ENCODE measurements around the gene MGAT2.
A peak's percentile ranks its signal among the peaks of the same experiment; 100 is the strongest.

The MGAT2 gene
- 73.4 to 163 (median 94.9) reads per million in 17 experiments for total RNA-seq

DNA sequence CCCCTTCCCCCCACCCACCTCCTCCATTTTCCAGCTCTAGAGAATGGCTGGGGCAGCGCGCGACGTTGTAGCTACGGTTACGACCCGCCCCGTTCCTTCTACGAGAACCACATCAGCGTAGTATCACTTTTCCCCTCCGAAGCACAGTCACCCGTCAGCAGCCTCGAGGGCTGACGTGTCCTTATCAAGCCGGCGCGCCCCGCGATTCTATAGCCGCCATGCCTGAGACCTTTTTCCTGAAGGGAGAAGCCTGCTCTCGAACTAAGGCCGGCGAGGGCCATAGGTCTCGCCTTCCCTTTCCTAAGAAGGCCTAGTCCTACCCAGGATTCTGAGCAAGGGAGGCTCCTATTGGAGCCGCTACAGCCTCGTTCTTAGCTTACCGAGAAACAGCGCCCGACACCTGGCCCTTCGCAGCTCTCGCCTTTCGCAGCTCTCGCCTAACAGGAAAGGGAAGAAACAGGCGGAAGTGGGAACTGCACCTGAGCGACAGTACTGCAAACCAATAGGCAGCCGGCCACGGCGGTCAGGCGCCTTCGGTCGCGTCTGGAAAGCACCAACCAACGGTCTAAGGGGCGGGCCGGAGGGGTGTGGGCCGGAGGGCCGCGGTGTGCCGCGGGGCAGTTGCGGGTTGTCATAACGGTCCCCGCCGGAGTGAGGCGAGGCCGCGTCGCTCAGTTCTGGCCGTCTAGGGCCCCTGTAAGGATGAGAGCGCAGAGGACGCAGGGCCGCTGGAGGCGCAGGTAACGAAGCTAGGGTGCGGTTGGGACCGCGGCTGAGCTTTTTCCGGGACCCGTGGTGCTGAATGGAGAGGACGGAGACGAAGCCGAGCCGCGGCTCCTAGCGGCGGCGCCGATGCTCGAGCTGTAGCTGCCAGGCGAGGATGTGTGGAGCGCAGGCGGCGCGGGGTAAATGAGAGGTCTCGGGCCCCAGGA is at the start of gene MGAT2, which contains the start of gene RPL36AL:
MGAT2 (plus strand) TSS at position 618 of the 932 bp plus-strand sequence. CDS start 470 bp downstream, outside the sequence.
RPL36AL (minus strand) TSS at position 445 of the 932 bp plus-strand sequence. CDS start 1,522 bp downstream, outside the sequence.
- peak; percentile 98 to 99 (median 99) for DNase-seq

DNA sequence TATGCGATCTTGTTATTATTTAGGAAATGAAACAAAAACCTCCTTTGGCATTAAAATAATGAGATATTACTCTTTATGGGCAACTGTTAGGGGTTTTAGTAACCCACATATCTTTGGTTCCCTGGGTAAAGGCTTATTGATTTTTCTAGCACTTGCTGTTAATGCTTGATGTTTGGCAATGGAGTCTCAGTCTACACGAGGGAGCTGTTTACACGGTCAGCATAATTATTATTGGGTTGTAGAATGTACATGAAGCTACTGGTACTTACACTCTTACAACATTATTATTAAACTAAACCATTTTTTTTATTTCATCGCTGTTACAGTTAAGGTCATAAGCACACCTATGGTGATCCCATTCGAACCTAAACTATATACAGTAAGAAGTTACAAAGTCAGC is 46.6 kb upstream of the MGAT2 start:
- DNase-seq = no peak

DNA sequence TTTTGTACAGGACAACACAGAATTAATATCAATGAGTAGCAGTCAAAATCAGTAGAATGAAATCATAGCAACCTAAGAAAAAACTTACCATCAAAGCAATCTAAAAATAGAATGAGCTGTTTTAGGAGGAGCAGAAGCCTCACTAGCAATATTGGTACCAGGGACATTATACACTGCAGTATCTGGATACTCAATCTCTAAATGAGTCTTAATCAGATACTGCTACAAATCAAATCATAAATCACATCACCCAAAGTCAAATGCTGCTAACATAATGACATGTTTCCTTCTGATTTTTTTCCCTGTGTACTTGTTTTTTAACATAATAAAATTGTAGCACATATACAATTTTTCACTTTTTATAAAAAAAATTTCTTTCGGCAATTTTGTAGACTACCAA is 42.5 kb upstream of the MGAT2 start:
- no peak for DNase-seq

DNA sequence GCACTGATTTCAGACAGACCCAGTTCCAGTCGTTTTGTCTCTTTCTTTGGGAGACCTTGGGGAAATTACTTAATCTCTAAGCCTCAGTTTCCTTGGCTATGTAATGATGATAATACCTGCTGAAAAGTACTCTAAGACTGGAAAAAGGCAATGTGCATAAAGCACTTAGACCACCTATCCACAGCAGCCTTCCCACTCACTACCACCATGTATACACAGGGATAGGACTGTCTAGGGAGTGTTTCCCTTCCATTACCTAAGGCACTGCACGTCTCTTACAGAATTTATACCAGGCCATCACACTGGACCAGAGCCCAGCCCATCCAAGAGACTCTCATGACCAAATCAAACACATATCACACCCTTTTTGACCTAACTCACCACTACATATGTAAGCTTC is 40.8 kb upstream of the MGAT2 start:
- DNase-seq = no peak

DNA sequence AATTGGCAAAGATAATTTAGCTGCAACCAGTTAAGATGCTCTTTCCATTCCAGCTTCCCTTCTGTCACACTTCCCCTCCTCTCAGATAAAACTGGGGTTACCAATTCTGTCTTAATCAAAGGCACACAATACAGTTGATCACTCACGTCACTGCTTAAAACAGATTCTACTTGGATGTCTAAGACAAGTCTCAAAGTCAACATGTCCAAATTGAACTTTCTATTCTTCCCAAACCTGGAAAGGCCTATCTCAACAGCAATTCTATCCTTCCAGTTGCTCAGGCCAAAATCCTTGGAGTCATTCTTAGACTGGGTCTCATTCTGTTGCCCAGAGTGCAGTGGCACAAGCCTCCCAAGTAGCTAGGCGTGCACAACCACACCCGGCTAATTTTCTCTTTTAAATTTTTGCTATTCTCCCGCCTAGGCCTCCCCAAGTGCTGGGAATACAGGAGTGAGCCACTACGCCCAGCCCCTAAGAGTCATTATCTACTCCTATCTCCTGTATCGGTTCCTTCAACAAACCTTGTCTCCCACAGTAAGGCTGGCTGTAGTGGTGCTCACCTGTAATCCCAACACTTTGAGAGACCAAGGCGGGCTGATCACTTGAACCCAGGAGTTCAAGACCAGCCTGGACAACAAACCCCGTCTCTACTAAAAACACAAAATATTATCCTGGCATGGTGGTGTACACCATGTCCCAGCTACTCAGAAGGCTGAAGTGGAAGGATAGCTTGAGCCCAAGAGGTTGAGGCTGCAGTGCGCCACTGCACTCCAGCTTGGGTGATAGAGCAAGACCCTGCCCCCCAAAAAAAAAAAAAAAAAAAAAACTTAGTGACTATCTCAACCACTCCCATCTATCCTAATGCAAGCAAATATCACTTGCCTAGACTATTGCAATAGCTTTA is 39.1 kb upstream of the MGAT2 start:
- no peak for DNase-seq

DNA sequence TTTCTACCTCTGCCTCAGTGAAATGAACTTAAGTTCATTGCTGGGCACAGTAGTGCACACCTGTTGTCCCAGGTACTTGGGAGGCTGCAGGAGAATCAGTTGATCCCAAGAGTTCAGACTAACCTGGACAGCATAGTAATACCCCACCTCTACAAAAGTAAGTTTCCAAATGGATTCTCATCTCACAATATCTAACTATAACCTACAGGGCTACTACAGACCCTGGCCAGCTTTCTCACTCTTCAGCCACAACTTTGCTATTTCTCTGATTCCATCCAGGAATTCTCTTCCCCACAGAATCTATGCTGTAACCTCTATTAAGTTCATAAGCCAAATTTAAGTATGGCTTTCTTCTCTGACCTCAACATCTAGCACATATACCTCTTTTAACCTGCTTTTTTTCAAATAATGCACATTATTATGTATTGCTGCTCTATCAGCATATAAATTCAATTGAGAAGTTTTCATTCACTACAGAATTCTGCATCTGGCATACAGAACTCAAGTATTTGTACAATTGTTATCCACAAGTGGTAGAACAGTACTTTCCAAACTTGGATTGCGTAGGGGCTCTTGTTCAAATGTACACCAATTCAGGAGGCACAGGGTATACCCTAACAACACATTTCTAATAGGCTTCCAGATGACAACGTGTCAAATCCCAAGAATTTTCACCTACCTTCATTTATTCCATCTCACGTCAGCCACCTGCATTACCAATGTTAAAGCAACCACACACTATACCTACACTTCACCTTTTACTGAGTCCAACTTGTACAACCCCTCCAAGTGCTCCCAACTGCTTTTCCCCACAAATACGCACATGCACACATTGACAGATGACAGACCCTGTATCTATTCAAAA is 38.3 kb upstream of the MGAT2 start:
- DNase-seq = no peak

DNA sequence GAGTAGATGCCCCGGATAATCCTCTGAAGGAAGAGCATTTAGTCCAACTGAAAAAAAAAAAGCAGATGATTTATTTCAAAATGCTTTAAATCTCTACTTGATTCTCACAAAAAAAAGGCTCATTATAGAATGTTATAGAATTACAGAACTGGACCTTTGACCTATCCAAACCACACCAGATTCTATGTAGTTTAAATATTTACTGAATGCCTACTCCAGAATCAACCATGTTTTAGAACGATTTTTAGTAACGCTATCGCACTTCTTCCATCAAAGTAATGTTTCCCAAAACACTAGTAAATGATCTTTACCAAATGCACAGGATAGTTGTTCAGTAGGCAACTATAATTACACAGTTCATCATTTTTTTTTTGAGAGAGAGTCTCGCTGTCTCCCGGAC is 37.0 kb upstream of the MGAT2 start:
- no peak for DNase-seq

DNA sequence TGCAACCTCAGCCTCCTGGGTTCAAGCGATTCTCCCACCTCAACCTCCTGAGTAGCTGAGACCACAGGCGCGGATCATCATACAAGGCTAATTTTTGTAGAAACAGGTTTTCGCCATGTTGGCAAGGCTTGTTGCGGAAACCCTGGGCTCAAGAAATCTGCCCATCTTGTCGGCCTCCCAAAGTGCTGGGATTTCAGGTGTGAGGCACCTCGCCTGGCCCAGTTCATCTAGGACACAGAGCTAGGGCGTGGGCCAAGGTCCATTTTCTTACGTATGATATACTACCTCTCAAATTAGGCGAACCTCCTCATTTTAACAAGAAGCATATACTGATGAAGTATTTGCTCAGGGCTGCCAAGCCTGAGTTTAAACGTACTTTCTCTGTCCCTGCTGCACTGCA is 36.5 kb upstream of the MGAT2 start:
- DNase-seq = no peak

DNA sequence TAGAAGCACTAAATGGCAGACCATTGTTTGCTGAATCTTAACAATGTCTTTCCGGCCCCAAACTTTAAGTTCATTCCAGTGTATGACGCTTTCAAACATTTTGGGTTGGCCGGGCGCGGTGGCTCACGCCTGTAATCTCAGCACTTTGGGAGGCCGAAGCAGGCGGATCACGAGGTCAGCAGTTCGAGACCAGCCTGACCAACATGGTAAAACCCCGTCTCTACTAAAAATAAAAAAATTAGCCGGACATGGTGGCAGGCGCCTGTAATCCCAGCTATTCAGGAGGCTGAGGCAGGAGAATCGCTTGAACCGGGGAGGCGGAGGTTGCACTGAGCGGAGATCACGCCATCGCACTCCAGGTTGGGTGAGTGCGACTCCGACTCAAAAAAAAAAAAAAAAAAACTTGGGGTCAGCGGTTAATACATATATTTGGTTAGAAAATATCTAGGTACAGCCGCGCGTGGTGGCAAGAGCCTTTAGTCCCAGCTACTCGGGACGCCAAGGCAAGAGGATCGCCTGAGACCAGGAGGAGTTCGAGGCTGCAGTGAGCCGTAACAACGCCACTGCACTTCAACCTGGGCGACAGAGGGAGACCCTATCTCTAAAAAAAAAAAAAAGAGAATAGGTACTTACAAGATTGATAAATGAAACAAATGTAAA is 35.5 kb upstream of the MGAT2 start:
- peak in 2 of 4 experiments; percentile 24 to 25 for DNase-seq

DNA sequence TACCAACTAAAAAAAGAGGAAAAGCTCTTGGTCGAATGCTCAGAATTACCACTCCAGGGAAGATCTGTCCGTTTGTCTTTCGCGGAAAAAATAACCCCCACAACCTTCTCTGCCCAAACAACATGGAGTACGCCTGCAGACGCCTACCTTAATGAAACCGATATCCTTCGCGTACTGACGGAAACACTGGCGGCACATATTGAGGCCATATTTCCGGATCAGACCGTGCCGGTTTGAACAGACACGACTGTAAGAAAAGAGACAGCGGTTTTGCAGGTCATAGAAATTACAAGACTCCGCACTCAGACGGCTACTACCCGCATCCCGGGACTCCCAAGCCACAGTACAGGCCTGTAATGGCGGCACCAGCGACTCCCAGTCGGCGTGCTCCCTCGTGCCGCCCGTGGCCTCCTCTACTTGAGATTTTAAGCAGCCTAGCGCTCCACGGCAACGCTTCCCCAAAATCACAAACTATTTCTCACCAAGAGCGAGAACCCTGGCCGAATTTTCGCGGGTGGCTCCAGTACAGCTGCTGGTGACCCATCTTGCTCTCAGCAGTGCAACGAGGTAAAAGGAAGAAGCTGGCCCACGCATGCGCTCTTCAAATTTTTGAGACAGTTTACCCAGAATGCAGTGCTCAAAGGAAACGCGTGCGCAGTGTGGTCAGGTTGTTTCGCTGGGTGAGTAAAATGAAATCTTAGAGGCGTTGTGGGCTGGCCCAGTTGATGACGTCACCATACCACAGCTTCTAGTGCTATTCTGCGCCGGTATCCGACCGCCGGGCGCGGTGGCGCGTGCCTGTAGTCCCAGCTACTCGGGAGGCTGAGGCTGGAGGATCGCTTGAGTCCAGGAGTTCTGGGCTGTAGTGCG is 34.6 kb upstream of the MGAT2 start, which contains the start of gene RPS29:
RPS29 (minus strand) TSS at position 578 of the 870 bp plus-strand sequence; CDS start at position 544, 34 bp downstream.
- DNase-seq = peak; percentile 98 to 100 (median 100)

DNA sequence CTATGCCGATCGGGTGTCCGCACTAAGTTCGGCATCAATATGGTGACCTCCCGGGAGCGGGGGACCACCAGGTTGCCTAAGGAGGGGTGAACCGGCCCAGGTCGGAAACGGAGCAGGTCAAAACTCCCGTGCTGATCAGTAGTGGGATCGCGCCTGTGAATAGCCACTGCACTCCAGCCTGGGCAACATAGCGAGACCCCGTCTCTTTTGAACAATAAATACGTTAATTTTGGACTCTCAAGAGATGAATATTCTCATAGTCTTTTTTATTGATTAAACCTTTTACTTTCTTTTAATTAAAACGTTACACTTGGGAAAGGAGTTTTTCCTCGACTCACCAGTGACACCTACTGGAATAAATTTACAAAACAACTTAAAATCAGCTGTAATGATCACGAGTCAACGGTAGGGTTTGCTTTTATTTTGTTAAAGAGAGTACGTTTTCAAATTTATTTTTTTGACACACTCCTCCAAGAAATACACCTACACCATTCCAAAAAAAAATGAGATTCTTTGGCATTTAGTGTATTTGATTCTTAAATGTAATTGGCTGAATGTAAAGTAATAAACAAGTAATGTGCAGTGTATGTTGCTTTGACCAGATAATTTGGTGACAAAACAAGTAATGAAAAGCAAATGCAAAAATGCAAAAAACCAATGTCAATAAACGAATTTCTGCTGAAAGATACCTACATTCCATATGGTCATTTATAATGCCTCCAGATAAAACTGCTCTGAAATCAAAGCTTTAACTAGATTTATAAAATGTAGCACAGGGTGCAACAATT is 33.7 kb upstream of the MGAT2 start:
- peak; percentile 60 to 87 (median 82) for DNase-seq

DNA sequence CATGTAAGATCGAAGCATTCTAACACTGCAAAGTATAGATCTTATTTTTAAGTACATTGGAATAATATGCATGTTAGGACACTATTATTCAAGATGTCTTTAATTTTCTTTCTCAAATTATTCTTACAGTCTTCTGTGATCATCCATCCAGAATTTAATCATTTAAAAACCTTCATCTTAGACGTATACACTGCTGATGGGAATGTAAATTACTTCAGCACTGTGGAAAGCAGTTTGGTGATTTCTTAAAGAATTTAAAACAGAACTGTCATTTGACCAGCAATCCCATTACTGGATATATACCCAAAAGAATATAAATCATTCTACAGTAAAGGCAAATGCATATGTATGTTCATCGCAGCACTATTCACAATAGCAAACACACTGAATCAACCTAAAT is 31.2 kb upstream of the MGAT2 start:
- no peak for DNase-seq

DNA sequence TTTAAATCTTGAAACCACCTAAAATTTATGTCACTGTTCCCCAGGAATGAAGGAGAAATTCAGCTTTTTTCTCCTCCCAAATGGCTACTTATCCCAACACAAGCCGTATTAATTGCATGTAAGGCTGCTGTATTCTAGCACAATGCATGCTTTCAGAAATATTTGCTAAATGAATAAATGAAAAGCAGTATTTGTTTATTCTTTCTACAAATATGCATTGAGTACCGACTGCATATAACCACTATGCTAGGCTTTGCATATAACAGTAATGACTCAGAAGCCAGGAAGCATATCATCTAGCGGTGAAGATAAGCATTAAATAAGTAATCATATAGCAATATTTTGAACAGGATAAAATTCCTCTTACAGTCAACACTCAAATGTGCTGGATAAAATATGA is 27.6 kb upstream of the MGAT2 start:
- no peak for DNase-seq

DNA sequence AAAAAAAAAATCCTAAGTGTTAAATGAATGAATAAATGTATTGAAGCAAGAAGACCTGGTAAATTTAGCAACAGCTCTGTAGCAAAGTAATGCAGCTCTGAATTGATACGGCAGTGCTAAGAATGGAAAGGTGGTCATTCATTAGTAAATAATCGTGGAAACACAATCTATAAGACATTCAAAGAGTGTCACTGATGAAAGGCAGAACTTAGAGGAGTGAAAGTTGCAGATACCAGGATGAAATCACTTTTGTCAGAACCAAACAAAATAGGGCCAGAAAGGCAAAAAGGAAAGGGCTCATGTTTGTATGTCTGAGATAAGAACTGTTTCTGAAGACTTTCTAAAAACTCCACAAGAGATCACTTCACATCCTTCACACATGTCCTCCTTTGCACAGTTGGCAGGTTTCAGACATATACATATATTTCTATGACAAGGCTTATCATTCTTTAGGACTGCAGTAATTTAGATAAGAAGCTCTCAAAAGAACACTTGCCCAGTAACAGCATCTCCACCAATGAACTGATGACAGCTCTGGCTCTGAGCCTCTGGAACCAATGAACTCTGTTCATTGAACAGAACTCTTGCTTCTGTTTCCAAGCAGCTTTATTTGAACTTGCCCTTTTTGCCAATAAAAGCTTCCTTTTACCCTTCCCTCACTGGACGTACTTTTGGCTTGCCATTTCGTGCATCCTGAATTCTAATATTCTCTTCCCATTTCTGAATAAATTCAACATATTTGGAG is 26.1 kb upstream of the MGAT2 start:
- DNase-seq = peak in 3 of 4 experiments; percentile 10 to 12 (median 10)

DNA sequence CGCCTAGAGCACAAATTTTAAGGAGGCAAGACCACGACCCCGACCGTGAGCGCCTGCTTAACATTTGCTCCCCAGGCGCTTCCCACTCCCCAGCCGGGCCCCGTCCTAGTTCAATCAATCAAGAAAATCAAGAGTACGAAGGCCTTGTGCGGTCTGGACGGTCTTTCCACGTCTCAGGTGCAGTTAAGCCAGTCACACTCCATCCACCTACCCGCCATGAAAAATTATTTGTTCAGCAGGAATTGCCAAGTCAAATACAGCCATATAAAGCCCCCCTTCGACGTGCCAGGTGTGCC is 22.5 kb upstream of the MGAT2 start:
- peak in 3 of 4 experiments; percentile 20 to 30 (median 29) for DNase-seq

DNA sequence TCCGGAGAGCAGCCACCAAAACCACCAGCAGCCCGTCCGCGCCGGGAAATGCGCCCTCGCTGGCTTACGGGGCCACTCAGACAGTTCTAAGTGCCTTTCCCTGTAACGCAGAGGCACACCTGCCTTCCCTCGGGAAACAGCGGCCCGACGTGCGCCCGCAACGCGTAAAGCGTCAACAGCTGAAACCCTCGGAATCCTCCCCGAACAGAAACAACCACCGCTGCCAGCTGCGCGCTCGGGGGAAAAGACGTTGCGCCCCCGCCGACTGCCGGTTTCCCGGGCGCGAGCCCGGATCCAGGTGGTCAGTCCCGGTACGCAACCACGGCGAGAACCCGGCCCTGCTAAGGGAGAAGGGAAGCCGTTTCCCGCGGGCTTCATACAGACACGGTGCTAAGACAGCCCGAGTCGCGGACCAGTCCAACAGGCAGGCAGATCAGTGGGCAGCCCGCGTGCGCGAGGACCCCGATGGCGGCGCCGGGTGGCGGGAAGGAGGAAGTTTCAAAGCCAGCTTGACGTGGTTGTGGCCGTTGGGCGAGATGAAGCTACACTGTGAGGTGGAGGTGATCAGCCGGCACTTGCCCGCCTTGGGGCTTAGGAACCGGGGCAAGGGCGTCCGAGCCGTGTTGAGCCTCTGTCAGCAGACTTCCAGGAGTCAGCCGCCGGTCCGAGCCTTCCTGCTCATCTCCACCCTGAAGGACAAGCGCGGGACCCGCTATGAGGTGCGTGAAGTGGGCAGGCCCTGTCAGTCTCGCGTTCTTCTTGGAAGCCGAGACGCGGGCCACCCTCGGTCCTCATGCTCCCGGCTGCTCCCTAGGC is 21.9 kb upstream of the MGAT2 start, which contains the start of gene LRR1:
LRR1 (plus strand) TSS at position 456 of the 816 bp plus-strand sequence; CDS start at position 537, 81 bp downstream.
- DNase-seq = peak; percentile 87 to 94 (median 90)

DNA sequence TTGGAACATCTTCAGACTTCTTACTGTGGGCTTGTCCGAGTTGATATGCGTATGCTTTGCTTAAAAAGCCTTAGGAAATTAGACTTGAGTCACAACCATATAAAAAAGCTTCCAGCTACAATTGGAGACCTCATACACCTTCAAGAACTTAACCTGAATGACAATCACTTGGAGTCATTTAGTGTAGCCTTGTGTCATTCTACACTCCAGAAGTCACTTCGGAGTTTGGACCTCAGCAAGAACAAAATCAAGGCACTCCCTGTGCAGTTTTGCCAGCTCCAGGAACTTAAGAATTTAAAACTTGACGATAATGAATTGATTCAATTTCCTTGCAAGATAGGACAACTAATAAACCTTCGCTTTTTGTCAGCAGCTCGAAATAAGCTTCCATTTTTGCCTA is 13.0 kb upstream of the MGAT2 start:
- DNase-seq = no peak

DNA sequence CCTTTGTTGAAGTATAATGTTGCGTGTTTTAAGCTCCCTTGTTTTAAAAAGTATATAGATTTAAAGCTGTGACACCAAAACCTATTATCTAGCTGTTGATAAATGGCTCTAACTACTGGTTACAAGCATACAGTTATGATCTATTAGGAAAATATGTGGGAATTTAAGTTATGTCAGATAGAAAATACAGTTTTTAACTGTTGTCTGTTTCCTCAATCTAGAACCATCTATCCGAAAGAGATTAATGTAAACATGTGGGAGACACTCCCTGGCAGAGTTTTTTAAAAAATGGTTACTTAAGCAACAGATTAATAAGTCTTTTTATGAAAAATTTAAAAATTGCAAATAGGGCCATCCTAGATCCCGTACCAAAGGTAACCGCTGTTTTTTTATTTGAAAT is 8.3 kb upstream of the MGAT2 start:
- no peak for DNase-seq
